Left ventricle myocardium inferior (tissue), 1 donor: ENCODE results near the gene CCDC149. TPM values are rescaled to one million over a fixed set of nuclear protein-coding genes. Genes with fewer than 3 reads are reported as not detected.
A peak's percentile ranks its signal among the peaks of the same experiment; 100 is the strongest.

Experiments used
- DNase-seq: peaks from one replicate; pipeline ENCODE4 v3.0.0-alpha.2; 2020
- H3K27ac ChIP-seq: fragments of 200-600 bp; replicated peaks from 2 replicates; pipeline ENCODE4 v1.8.0; 2021
- H3K27me3 ChIP-seq: fragments of 200-600 bp; 2 replicates; pipeline ENCODE4 v1.8.0; 2021; ENCODE audit warnings: low read depth
- H3K36me3 ChIP-seq: fragments of 200-600 bp; 2 replicates; pipeline ENCODE4 v1.8.0; 2021
- H3K4me1 ChIP-seq: fragments of 200-600 bp; 2 replicates; pipeline ENCODE4 v1.8.0; 2021
- H3K4me3 ChIP-seq: fragments of 200-600 bp; 2 replicates; pipeline ENCODE4 v1.8.0; 2021; ENCODE audit warnings: mild to moderate bottlenecking, moderate library complexity
- H3K9me3 ChIP-seq: fragments of 200-600 bp; replicated peaks from 2 replicates; pipeline ENCODE4 v1.8.0; 2021
- intact Hi-C: fragments of 100-400 bp; cut with micrococcal nuclease; formaldehyde crosslinking; loops from one replicate; pipeline ENCODE4 v1.11.0; 2022
- total RNA-seq: library from RNA; stranded (reverse); fragmentation: NEBNext Ultra II Directional; extraction: Animal tissue kit (Norgen Biotek cat#: 25700); gene quantifications from one replicate; pipeline ENCODE4 v1.2.1, GENCODE V29; 2021
- TF ChIP-seq, protein P1 (sequence below): fragments of 200-600 bp; IDR thresholded peaks from 2 replicates; pipeline ENCODE4 v1.8.0; 2021; ENCODE audit warnings: antibody characterized with exemption, mild to moderate bottlenecking, borderline replicate concordance
- donor health status: DM: no; HTN: yes; CAD: no; lungs with severe emphysema.

Gene CCDC149
- total RNA-seq, 1 donor from 2014 or later = 9.0 TPM

- peaks cover 40% of the 10 kb centered on the region for H3K4me1 ChIP-seq
- H3K27ac ChIP-seq = peak overlapping the region; percentile 82
- intact Hi-C loops = no loop called here
- H3K9me3 ChIP-seq = no peaks in the 10 kb centered on the region
- TF ChIP-seq, protein P1, sequence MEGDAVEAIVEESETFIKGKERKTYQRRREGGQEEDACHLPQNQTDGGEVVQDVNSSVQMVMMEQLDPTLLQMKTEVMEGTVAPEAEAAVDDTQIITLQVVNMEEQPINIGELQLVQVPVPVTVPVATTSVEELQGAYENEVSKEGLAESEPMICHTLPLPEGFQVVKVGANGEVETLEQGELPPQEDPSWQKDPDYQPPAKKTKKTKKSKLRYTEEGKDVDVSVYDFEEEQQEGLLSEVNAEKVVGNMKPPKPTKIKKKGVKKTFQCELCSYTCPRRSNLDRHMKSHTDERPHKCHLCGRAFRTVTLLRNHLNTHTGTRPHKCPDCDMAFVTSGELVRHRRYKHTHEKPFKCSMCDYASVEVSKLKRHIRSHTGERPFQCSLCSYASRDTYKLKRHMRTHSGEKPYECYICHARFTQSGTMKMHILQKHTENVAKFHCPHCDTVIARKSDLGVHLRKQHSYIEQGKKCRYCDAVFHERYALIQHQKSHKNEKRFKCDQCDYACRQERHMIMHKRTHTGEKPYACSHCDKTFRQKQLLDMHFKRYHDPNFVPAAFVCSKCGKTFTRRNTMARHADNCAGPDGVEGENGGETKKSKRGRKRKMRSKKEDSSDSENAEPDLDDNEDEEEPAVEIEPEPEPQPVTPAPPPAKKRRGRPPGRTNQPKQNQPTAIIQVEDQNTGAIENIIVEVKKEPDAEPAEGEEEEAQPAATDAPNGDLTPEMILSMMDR = no peak
- no peak for DNase-seq
- H3K4me3 ChIP-seq = peak overlapping the region; percentile 59
- peaks cover 32% of the 10 kb centered on the region for H3K27me3 ChIP-seq
- H3K36me3 ChIP-seq = no peaks in the 10 kb centered on the region
These were observed 117.0 kb downstream of the CCDC149 start for GRCh38 chr4:24795666-24796381.

DNA sequence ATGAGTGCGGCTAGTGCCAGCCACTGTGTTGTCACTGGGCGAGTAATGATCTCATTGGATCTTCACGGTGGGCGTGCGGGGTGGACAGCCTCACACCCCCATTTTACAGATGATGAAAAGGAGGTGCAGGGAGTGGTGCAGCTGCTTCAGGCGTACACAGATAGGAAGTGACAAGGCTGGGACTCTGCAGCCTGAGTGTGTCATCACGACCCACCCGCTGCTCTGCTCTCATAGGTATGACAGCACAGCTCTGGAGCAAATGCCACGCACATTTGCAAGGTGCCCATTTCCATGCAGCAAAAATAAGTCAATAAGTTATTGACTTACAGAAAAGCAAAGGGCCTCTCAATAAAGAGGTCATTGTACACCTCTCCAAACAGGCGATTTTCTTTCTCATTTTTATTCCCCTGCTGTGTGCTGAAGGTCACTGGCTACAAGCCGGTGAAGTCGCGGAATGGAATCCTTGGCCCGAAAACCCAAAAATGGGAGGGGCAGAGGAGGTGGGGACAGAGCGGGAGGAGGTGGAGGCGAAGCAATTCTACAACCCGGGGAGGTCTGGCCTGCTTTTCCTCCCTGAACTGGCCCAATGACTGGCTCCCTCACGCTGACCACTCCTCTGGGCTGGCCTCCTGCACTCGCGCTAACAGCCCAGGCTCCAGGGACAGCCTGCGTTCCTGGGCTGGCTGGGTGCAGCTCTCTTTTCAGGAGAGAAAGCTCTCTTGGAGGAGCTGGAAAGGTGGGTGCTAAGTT, 117.8 kb downstream of the CCDC149 start, which contains the start of gene SOD3:
Gene SOD3 (plus strand): TSS at position 658 of the 750 bp plus-strand sequence. CDS start 3,949 bp downstream, outside the sequence.
- DNase-seq = peak; percentile 84
- Histone ChIP-seq H3K27ac (peak within 1 kb of the TSS; percentile 82), H3K27me3 (peaks cover 28% of the 10 kb centered on the region), H3K36me3 (no peaks in the 10 kb centered on the region), H3K4me3 (peak within 1 kb of the TSS; percentile 59), H3K9me3 (no peaks in the 10 kb centered on the region), H3K4me1 (peaks cover 33% of the 10 kb centered on the region)
- TF ChIP-seq, protein P1 = no peak
- intact Hi-C loops = no loop called here

GRCh38 chr4:24794480-24794879, 118.4 kb downstream of the CCDC149 start:
- Histone ChIP-seq H3K4me3 (peak overlapping the region; percentile 59), H3K4me1 (peaks cover 27% of the 10 kb centered on the region)
- DNase-seq = no peak

GRCh38 chr4:24794051-24794450, 118.8 kb downstream of the CCDC149 start:
- TF ChIP-seq, protein P1 = no peak
- no peaks in the 10 kb centered on the region for H3K9me3 ChIP-seq
- peaks cover 26% of the 10 kb centered on the region for H3K4me1 ChIP-seq
- H3K27ac ChIP-seq = peak overlapping the region; percentile 82
- peak overlapping the region; percentile 59 for H3K4me3 ChIP-seq
- no peaks in the 10 kb centered on the region for H3K36me3 ChIP-seq
- peaks cover 17% of the 10 kb centered on the region for H3K27me3 ChIP-seq
- no peak for DNase-seq
- intact Hi-C loops = no loop called here

More at GRCh38 chr4:24794480-24794879, 118.4 kb downstream of the CCDC149 start:
- TF ChIP-seq, protein P1 = no peak
- intact Hi-C loops = no loop called here
- Histone ChIP-seq H3K9me3 (no peaks in the 10 kb centered on the region), H3K27me3 (peaks cover 22% of the 10 kb centered on the region), H3K36me3 (no peaks in the 10 kb centered on the region), H3K27ac (peak overlapping the region; percentile 82)

DNA sequence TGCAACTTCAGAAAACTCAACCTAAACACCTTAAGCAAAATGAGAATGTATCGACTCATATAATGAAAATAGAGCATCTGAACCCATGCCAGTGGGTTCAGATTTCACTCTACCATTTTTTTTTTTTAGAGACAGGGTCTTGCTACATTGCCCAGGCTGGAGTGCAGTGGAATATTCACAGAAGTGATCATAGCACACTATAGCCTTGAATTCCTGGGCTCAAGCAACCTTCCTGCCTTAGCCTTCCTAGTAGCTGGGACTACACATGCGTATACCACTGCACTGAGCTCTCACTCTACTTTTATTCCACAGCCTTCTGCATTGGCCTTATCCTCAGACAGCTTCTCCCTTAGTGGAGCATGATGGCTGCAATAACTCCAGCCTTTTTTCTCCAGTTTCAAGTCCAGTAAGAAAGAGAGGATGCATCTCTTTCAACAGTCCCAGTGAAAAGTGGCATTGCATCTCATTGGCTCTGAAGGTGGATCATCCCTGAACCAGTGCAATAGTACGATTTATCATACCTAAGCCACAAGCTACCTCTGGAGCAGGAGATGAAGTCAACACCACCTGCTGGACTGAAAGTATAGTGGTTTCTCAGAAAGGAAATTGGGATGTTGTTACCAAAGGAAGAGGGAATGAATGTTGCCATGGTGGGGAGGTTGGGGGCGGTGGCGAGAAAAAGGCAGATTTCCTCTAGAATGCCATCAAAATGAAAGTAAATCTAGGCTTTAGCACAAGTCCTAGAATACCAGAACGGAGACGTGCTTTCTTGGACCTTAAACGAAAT, 119.4 kb downstream of the CCDC149 start:
- Histone ChIP-seq H3K27ac (peak overlapping the region; percentile 82), H3K4me3 (no peak overlapping the region), H3K36me3 (no peaks in the 10 kb centered on the region), H3K27me3 (peaks cover 11% of the 10 kb centered on the region), H3K9me3 (no peaks in the 10 kb centered on the region), H3K4me1 (peaks cover 26% of the 10 kb centered on the region)
- intact Hi-C loops = no loop called here
- TF ChIP-seq, protein P1 = peak; percentile 25
- DNase-seq = no peak
